UCSD-AML1 (cell line): Measurements from ENCODE around the gene SMARCD3.

Experiments
- DNase-seq: peaks from one replicate; lab custom pipeline; 2025; ENCODE audit not compliant: unreplicated experiment; lab: John Stamatoyannopoulos, UW

SMARCD3 gene

GRCh38 chr7:151189038-151189437 is 59.5 kb downstream of the SMARCD3 start:
- DNase-seq, result no peak
